Upper lobe of left lung (tissue), 6 donors: ENCODE data around the gene TNS3. TPM values are rescaled to one million over a fixed set of nuclear protein-coding genes. Genes with fewer than 3 reads are reported as not detected.

Source experiments
- ATAC-seq, 2 donors: fragments of 200-7000 bp; cut with Tn5 transposase; one replicate each; pipeline ENCODE4 v1.9.1; 2022; ENCODE audit warnings: mild to moderate bottlenecking in 2 of 2, moderate library complexity in 2 of 2; ENCODE audit not compliant: low FRiP score in 2 of 2
- DNase-seq, 2 donors: peaks; one replicate each; pipeline ENCODE4 v3.0.0-alpha.2; 2019 to 2020
- H3K27ac ChIP-seq, 4 donors: fragments of 200-600 bp; sonication (generic); one replicate each; pipeline ENCODE4 v1.5.1; 2016 to 2019
- H3K27me3 ChIP-seq, 4 donors: fragments of 200-600 bp; sonication (generic); one replicate each; pipeline ENCODE4 v1.5.1; 2017 to 2019
- H3K36me3 ChIP-seq, 4 donors: fragments of 200-600 bp; sonication (generic); one replicate each; pipeline ENCODE4 v1.5.1; 2016 to 2019
- H3K4me1 ChIP-seq, 4 donors: fragments of 200-600 bp; sonication (generic); one replicate each; pipeline ENCODE4 v1.5.1; 2018 to 2019
- H3K4me3 ChIP-seq, 4 donors: fragments of 200-600 bp; sonication (generic); one replicate each; pipeline ENCODE4 v1.5.1; 2017 to 2019; ENCODE audit warnings: mild to moderate bottlenecking in 2 of 4, moderate library complexity in 1 of 4
- H3K9me3 ChIP-seq, 4 donors: fragments of 200-600 bp; sonication (generic); one replicate each; pipeline ENCODE4 v1.5.1; 2018 to 2019
- EP300 ChIP-seq, 4 donors: sonication (generic); formaldehyde crosslinking; IDR thresholded peaks; one replicate each; pipeline ENCODE4 v1.5.1; 2017; ENCODE audit warnings: antibody characterized with exemption in 4 of 4, control low read depth in 2 of 4
- POLR2A ChIP-seq, 4 donors: fragments of 450-650 bp; IDR thresholded peaks; one replicate each; pipeline ENCODE4 v1.5.1; 2016 to 2017; ENCODE audit warnings: antibody characterized with exemption in 4 of 4, mild to moderate bottlenecking in 2 of 4
- POLR2AphosphoS5 ChIP-seq, 2 donors: sonication (generic); formaldehyde crosslinking; IDR thresholded peaks; one replicate each; pipeline ENCODE4 v1.5.1; 2017; ENCODE audit warnings: antibody characterized with exemption in 2 of 2
- WGBS, 2 donors: methylation state at CpG; one replicate each; pipeline ENCODE4 v1.1.5; 2017 to 2018; 5-methylcytosine and 5-hydroxymethylcytosine counted together
- total RNA-seq, 6 donors: library from RNA; depleted of rRNA in 4 of 6; stranded (reverse); fragments of >200 nt in 4 of 6; gene quantifications; one replicate each; pipeline versions ENCODE4 v1.1.0 to v1.2.1, GENCODE V29; 2016 to 2021
- TF ChIP-seq, protein P1 (sequence below), 6 experiments: fragments of 450-650 bp in 4 of 6; fragments of 200-600 bp in 2 of 6; sonication (generic) in 2 of 6; IDR thresholded peaks; one replicate each; pipeline ENCODE4 v1.5.1; 2016 to 2019; ENCODE audit warnings: antibody characterized with exemption in 6 of 6
- donor health status: DM: no; HTN: no; CAD: no; lungs with moderate emphysema.
- donor health status: DM: no; HTN: yes; CAD: no; lungs with severe emphysema.

Gene TNS3
- total RNA-seq, 6 donors from 2014 or later: 90.6 to 266 (median 143) TPM

DNA sequence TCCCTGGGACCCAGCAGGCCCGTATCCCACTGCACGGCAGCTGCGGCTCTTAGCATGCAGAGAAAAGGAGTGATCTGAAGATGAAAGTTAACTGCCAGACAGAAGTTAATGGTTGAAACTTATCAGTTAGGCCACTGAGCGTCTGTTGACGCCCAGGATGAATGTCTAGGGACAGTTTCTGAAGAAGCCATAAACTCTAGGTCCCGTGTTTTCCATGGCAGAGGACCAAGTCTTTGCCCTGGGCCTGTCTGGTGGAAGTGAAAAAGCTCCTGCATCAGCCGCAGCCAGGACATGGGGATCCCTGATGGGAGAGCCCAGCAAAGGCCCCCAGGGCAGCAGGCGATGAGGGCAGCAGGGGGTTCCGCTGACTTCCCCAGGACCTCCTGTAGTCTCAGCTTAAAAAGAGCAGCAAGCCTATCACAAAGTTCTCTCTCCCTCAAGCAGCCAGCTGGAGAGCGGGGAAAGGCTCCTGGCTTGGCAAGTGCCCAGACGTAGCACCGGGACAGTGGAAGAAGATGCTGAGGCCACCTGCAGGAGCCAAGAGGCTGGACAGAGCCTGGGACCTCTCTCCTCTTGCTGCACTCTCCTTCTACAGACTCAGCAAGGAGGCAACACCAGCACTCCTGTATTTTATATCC is 79.6 kb downstream of the TNS3 start:
- Histone ChIP-seq H3K36me3 (peaks cover 0 to 4% (median 0%) of the 10 kb centered on the region in 4 donors), H3K9me3 (no peaks in the 10 kb centered on the region), H3K4me1 (peaks cover 19 to 42% (median 25%) of the 10 kb centered on the region in 4 donors), H3K4me3 (no peak overlapping the region), H3K27me3 (no peaks in the 10 kb centered on the region), H3K27ac (peak overlapping the region in 2 of 4 donors; percentile 40 to 60)
- TF ChIP-seq POLR2AphosphoS5 (IDR thresholded peaks at IDR 0.05) (no peak), POLR2A (IDR thresholded peaks at IDR 0.05) (peak in 1 of 4 donors; percentile 6)
- TF ChIP-seq, protein P1, sequence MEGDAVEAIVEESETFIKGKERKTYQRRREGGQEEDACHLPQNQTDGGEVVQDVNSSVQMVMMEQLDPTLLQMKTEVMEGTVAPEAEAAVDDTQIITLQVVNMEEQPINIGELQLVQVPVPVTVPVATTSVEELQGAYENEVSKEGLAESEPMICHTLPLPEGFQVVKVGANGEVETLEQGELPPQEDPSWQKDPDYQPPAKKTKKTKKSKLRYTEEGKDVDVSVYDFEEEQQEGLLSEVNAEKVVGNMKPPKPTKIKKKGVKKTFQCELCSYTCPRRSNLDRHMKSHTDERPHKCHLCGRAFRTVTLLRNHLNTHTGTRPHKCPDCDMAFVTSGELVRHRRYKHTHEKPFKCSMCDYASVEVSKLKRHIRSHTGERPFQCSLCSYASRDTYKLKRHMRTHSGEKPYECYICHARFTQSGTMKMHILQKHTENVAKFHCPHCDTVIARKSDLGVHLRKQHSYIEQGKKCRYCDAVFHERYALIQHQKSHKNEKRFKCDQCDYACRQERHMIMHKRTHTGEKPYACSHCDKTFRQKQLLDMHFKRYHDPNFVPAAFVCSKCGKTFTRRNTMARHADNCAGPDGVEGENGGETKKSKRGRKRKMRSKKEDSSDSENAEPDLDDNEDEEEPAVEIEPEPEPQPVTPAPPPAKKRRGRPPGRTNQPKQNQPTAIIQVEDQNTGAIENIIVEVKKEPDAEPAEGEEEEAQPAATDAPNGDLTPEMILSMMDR (IDR thresholded peaks at IDR 0.05): no peak
- no peak for ATAC-seq
- no peak for DNase-seq
- 78 to 85% methylated on average over 12 of the region's 12 CpGs for WGBS, 2 donors

DNA sequence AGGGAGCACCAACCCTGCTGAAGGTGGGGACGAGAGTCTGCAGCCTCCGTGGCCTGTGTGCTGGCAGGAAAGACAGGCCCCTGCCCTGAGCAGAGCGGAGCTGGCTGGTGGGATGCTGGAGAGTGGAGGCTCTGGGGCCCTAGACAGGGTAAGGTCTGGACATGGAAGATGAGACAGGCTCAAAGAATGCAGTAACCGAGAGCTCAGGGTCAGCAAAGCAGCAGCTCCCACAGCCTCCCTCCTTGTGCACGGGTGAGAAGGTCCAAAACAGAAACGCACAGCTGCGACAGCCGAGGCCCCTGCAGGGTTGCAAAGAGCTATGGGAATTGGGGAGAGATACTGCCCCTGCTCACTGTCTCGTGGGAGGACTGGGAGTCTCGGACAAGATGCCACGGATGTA is 80.5 kb downstream of the TNS3 start:
- H3K9me3 ChIP-seq: no peaks in the 10 kb centered on the region
- no peaks in the 10 kb centered on the region for H3K27me3 ChIP-seq
- peaks cover 0 to 4% (median 0%) of the 10 kb centered on the region in 4 donors for H3K36me3 ChIP-seq
- peak overlapping the region in 1 of 4 donors; percentile 27 for H3K27ac ChIP-seq
- WGBS, 2 donors: 74 to 97% methylated on average over 11 of the region's 11 CpGs
- H3K4me3 ChIP-seq: no peak overlapping the region
- DNase-seq: no peak
- no peak for TF ChIP-seq EP300 (IDR thresholded peaks at IDR 0.05)
- no peak for TF ChIP-seq POLR2A (IDR thresholded peaks at IDR 0.05)
- no peak for TF ChIP-seq POLR2AphosphoS5 (IDR thresholded peaks at IDR 0.05)
- TF ChIP-seq, protein P1 (IDR thresholded peaks at IDR 0.05): no peak
- peaks cover 28 to 46% (median 33%) of the 10 kb centered on the region in 4 donors for H3K4me1 ChIP-seq
- no peak for ATAC-seq

DNA sequence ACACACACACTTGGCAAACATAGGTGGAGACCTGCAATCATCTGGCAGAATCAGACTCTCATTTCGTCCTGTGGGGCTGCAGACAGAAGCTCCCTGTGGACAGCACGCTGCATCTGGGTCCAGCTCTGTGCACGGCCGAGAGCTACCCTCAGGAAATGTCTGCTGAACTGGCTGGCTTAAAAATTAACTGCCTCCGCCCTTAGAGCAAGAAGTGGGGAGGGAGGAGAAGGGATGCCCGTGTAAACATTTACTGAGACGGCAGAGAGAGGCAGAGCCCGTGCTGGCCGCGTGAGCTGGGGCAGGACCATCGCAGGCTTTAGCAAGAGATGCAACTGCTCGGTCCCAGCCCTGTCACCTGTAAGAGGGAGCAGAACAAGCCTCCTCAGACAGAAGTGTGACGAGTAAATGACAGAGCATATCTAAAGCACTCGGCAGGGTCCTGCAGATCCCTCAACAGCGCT is 81.8 kb downstream of the TNS3 start:
- Histone ChIP-seq H3K4me1 (peaks cover 35 to 52% (median 41%) of the 10 kb centered on the region in 4 donors), H3K36me3 (peaks cover 0 to 4% (median 0%) of the 10 kb centered on the region in 4 donors), H3K27me3 (no peaks in the 10 kb centered on the region), H3K9me3 (no peaks in the 10 kb centered on the region), H3K27ac (peak overlapping the region in 1 of 4 donors; percentile 17), H3K4me3 (no peak overlapping the region)
- WGBS, 2 donors: 45 to 49% methylated on average over 14 to 15 of the region's 15 CpGs
- no peak for ATAC-seq
- TF ChIP-seq POLR2AphosphoS5 (IDR thresholded peaks at IDR 0.05): no peak
- TF ChIP-seq, protein P1 (IDR thresholded peaks at IDR 0.05): no peak
- no peak for TF ChIP-seq POLR2A (IDR thresholded peaks at IDR 0.05)
- TF ChIP-seq EP300 (IDR thresholded peaks at IDR 0.05): no peak
- DNase-seq: no peak

DNA sequence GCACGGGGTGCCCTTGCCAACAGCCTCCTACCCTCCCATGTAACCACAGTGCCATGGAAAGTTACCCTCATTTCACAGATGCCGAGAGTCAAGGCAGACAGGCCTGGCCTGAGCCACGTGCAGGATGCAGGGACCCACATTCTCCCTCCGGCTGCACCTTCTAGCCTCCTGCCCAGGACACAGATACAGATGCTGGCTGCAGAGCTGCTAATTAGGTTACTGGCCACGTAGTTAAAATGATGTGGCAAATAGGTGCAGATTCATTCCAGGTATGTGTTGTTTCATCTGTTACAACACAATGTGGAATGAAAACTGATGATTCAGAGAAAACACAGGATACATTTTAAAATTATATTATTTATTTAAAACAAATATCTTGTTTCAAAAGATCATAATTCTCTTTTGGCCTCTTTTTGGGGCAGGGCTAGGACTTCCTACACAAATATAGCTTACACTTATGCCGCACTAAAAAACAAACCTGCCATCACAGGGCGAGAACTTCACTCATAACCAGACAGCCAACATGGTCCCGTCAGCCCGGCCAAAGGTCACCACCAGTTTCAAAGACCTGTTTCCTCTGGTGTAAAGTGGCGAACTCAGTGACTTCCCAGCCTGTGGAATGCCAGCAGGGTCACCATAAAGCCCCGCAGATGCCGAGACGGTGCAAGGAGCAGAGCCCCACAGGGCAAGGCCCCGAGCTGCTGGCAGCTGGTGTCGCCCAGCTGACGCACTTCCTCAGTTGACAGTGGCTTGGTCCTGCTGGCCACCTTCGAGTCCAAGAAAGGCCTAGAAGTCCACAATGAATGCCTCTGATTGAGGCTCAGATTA is 83.5 kb downstream of the TNS3 start:
- TF ChIP-seq POLR2AphosphoS5 (IDR thresholded peaks at IDR 0.05) (no peak), EP300 (IDR thresholded peaks at IDR 0.05) (no peak), POLR2A (IDR thresholded peaks at IDR 0.05) (no peak)
- TF ChIP-seq, protein P1 (IDR thresholded peaks at IDR 0.05): no peak
- Histone ChIP-seq H3K4me1 (peaks cover 48 to 60% (median 53%) of the 10 kb centered on the region in 4 donors), H3K27me3 (no peaks in the 10 kb centered on the region), H3K9me3 (no peaks in the 10 kb centered on the region), H3K27ac (peak overlapping the region; percentile 9 to 66 (median 46)), H3K4me3 (no peak overlapping the region), H3K36me3 (peaks cover 0 to 4% (median 0%) of the 10 kb centered on the region in 4 donors)
- DNase-seq (no peak), ATAC-seq (no peak)
- WGBS, 2 donors: 82 to 87% methylated on average over 10 to 17 of the region's 17 CpGs
